GM13977 (cell line): ENCODE measurements around the gene COL15A1.
"Not testable (repeated sequence)": the region's sequence is repeated elsewhere in the genome, so short reads cannot be mapped to it uniquely, and the experiment has no call there.

ENCODE experiments used
- DNase-seq: peaks from one replicate; pipeline ENCODE4 v3.0.0; 2012; ENCODE audit warnings: low spot score
- in situ Hi-C: fragments of 300-500 bp; cut with MboI; formaldehyde crosslinking; loops from one replicate; pipeline ENCODE4 v1.12.0; 2022; ENCODE audit warnings: low sequenced_read_pairs, low pct_unique_long_range_greater_than_20kb, mixed read lengths, inconsistent platforms; ENCODE audit not compliant: unreplicated experiment
- TF ChIP-seq, protein P1 (sequence below): IDR thresholded peaks from 2 replicates; pipeline ENCODE4 v1.5.1; 2012; ENCODE audit warnings: mild to moderate bottlenecking, control low read depth; ENCODE audit not compliant: insufficient read depth; ENCODE audit errors: extremely low read depth, missing control alignments

The COL15A1 gene

DNA sequence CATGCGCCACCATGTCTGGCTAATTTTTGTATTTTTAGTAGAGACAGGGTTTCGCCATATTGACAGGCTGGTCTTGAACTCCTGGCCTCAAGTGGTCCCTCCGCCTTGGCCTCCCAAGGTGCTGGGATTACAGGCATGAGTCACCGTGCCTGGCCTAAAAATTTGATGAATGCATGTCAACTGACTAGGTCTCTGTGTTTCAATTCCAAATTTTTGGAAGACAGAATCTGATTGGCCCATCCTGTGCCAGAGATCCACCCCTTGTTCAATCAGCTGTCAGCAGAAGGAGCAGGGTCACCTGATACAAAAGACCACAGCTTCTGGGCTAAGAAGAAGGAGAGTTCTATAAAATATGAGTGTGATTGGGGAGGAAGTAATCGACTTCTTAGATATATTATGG lies 43.5 kb upstream of the COL15A1 start:
- DNase-seq, result no peak
- in situ Hi-C loops, result no loop called here

DNA sequence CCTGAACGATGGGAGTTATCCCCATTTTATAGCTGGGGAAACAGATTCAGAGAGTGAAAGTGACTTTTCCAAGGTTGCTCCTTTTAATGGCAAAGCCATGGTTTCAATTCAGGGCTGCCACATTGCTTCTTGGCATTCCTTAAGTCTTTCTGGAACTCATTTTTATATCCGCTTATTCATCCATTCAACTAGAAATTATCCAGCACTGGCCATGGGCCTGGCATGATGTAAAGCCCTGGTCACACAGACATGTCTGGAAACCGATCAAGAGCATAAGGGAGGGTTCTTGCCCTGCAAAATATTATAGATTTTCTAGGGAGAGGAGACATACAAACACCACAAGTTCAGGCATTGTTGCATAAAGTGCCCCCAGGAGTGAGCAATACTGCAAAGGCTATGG lies 43.0 kb upstream of the COL15A1 start:
- DNase-seq, result no peak
- TF ChIP-seq, protein P1, sequence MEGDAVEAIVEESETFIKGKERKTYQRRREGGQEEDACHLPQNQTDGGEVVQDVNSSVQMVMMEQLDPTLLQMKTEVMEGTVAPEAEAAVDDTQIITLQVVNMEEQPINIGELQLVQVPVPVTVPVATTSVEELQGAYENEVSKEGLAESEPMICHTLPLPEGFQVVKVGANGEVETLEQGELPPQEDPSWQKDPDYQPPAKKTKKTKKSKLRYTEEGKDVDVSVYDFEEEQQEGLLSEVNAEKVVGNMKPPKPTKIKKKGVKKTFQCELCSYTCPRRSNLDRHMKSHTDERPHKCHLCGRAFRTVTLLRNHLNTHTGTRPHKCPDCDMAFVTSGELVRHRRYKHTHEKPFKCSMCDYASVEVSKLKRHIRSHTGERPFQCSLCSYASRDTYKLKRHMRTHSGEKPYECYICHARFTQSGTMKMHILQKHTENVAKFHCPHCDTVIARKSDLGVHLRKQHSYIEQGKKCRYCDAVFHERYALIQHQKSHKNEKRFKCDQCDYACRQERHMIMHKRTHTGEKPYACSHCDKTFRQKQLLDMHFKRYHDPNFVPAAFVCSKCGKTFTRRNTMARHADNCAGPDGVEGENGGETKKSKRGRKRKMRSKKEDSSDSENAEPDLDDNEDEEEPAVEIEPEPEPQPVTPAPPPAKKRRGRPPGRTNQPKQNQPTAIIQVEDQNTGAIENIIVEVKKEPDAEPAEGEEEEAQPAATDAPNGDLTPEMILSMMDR, result no peak
- in situ Hi-C loops, result no loop called here

More for the DNA sequence above, 43.5 kb upstream of the COL15A1 start:
- TF ChIP-seq, protein P1, result no peak

DNA sequence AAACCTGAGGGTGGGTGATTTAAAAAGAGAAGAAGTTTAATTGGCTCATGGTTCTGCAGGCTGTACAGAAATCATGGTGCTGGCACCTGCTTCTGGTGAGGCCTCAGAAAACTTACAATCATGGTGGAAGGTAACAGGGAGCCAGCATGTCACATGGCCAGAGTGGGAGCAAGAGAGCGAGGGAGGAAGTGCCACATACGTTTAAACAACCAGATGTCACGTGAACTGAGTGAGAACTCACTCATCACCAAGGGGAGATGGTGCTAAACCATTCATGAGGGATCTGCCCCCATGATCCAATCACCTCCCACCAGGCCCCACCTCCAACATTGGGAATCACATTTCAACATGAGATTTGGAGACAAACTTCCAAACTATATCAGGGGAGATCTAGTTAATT lies 41.9 kb upstream of the COL15A1 start:
- DNase-seq, in situ Hi-C loops: not testable (repeated sequence)

- TF ChIP-seq, protein P1, result no peak
- in situ Hi-C loops, result no loop called here
- no peak for DNase-seq
Measured at GRCh38 chr9:98902516-98902915, 41.2 kb upstream of the COL15A1 start.

GRCh38 chr9:98902925-98903324 lies 40.8 kb upstream of the COL15A1 start:
- in situ Hi-C loops, result no loop called here
- TF ChIP-seq, protein P1, result no peak
- DNase-seq, result no peak

DNA sequence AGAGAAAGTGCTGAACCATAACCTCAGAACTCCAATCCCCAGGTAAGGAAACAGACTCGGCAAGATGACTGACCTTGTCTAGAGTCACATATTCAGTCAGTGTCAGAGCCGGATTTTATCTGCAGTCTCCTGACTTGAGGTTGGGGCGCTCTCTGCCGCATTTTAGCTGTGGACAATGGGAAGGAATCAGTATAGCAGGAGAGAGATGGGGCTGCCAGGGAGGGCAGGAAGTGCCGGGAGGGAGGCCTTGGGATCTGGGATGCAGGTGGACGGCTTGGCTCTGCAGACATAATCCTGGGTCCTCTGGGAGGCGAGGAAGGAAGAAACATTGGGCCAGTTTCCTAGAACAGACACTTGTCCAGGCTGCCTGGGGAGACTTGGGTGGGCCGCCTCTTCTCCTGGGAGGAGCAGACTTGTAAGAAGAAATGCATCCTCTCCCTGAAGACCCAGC lies 39.7 kb upstream of the COL15A1 start:
- DNase-seq, result no peak
- TF ChIP-seq, protein P1, result no peak
- in situ Hi-C loops, result no loop called here

GRCh38 chr9:98905015-98905414 lies 38.7 kb upstream of the COL15A1 start:
- in situ Hi-C loops, result no loop called here
- TF ChIP-seq, protein P1, result no peak
- DNase-seq, result no peak
